ENCODE data around the gene PBX3.

Gene PBX3

GRCh38 chr9:125890826-125891225 lies 143.7 kb downstream of the PBX3 start:
- TF ChIP-seq POLR2A (IDR thresholded peaks at IDR 0.05; ENCODE audit: low read depth, low read length), result no peak
- DNase-seq (ENCODE audit: insufficient read length, low spot score), result no peak
- FAIRE-seq, result no peak

- TF ChIP-seq POLR2A (IDR thresholded peaks at IDR 0.05; ENCODE audit: low read depth, low read length), result no peak
- no peak for DNase-seq (ENCODE audit: insufficient read length, low spot score)
Measured at GRCh38 chr9:125893277-125893676, 146.1 kb downstream of the PBX3 start.

GRCh38 chr9:125894566-125894965 lies 147.4 kb downstream of the PBX3 start:
- no peak for TF ChIP-seq POLR2A (IDR thresholded peaks at IDR 0.05; ENCODE audit: low read depth, low read length)
- FAIRE-seq, result peak; percentile 98
- DNase-seq (ENCODE audit: insufficient read length, low spot score), result no peak

More at GRCh38 chr9:125893277-125893676, 146.1 kb downstream of the PBX3 start:
- FAIRE-seq, result peak; percentile 90

- DNase-seq (ENCODE audit: insufficient read length, low spot score), result no peak
- peak; percentile 92 for FAIRE-seq
- no peak for TF ChIP-seq POLR2A (IDR thresholded peaks at IDR 0.05; ENCODE audit: low read depth, low read length)
Measured at GRCh38 chr9:125896404-125896803, 149.2 kb downstream of the PBX3 start.

- FAIRE-seq (no peak), DNase-seq (ENCODE audit: insufficient read length, low spot score) (no peak)
- no peak for TF ChIP-seq POLR2A (IDR thresholded peaks at IDR 0.05; ENCODE audit: low read depth, low read length)
Measured at GRCh38 chr9:125896964-125897363, 149.8 kb downstream of the PBX3 start.

- TF ChIP-seq POLR2A (IDR thresholded peaks at IDR 0.05; ENCODE audit: low read depth, low read length), result no peak
- FAIRE-seq (no peak), DNase-seq (ENCODE audit: insufficient read length, low spot score) (no peak)
Measured at GRCh38 chr9:125897481-125897880, 150.3 kb downstream of the PBX3 start.

- DNase-seq (ENCODE audit: insufficient read length, low spot score) (no peak), FAIRE-seq (no peak)
- no peak for TF ChIP-seq POLR2A (IDR thresholded peaks at IDR 0.05; ENCODE audit: low read depth, low read length)
Measured at GRCh38 chr9:125902214-125902613, 155.0 kb downstream of the PBX3 start.

- no peak for DNase-seq (ENCODE audit: insufficient read length, low spot score)
- FAIRE-seq, result peak; percentile 94
- TF ChIP-seq POLR2A (IDR thresholded peaks at IDR 0.05; ENCODE audit: low read depth, low read length), result no peak
Measured at GRCh38 chr9:125902831-125903512, 155.8 kb downstream of the PBX3 start.

- TF ChIP-seq POLR2A (IDR thresholded peaks at IDR 0.05; ENCODE audit: low read depth, low read length), result no peak
- DNase-seq (ENCODE audit: insufficient read length, low spot score) (no peak), FAIRE-seq (peak; percentile 100)
Measured at GRCh38 chr9:125904155-125904851, 157.1 kb downstream of the PBX3 start.

- TF ChIP-seq POLR2A (IDR thresholded peaks at IDR 0.05; ENCODE audit: low read depth, low read length), result no peak
- DNase-seq (ENCODE audit: insufficient read length, low spot score), result no peak
- peak; percentile 99 for FAIRE-seq
Measured at GRCh38 chr9:125906144-125906543, 159.0 kb downstream of the PBX3 start.

GRCh38 chr9:125906893-125907292 lies 159.7 kb downstream of the PBX3 start:
- no peak for DNase-seq (ENCODE audit: insufficient read length, low spot score)
- no peak for TF ChIP-seq POLR2A (IDR thresholded peaks at IDR 0.05; ENCODE audit: low read depth, low read length)
- FAIRE-seq, result no peak

- DNase-seq (ENCODE audit: insufficient read length, low spot score), result no peak
- peak; percentile 86 for FAIRE-seq
- TF ChIP-seq POLR2A (IDR thresholded peaks at IDR 0.05; ENCODE audit: low read depth, low read length), result no peak
Measured at GRCh38 chr9:125908136-125908535, 161.0 kb downstream of the PBX3 start.

GRCh38 chr9:125908966-125909365 lies 161.8 kb downstream of the PBX3 start:
- TF ChIP-seq POLR2A (IDR thresholded peaks at IDR 0.05; ENCODE audit: low read depth, low read length), result no peak
- FAIRE-seq (no peak), DNase-seq (ENCODE audit: insufficient read length, low spot score) (no peak)

- TF ChIP-seq POLR2A (IDR thresholded peaks at IDR 0.05; ENCODE audit: low read depth, low read length), result no peak
- FAIRE-seq, result no peak
- DNase-seq (ENCODE audit: insufficient read length, low spot score), result no peak
Measured at GRCh38 chr9:125909459-125909858, 162.3 kb downstream of the PBX3 start.

- TF ChIP-seq POLR2A (IDR thresholded peaks at IDR 0.05; ENCODE audit: low read depth, low read length), result no peak
- DNase-seq (ENCODE audit: insufficient read length, low spot score), result no peak
- FAIRE-seq, result no peak
Measured at GRCh38 chr9:125910286-125910685, 163.1 kb downstream of the PBX3 start.

Measured in H54 (cell line).